WTC11 (cell line): ENCODE data around the gene PTPRN2.

ENCODE experiments used
- ETV6 ChIP-seq: sonication (generic); formaldehyde crosslinking; IDR thresholded peaks from 2 replicates; pipeline ENCODE4 v1.8.1; 2022; ENCODE audit warnings: mild to moderate bottlenecking, missing genetic modification reagents
- ZNF121 ChIP-seq: sonication (generic); formaldehyde crosslinking; IDR thresholded peaks from 2 replicates; pipeline ENCODE4 v1.8.0; 2023; ENCODE audit warnings: missing genetic modification reagents
- TF ChIP-seq, protein P1 (sequence below): sonication (generic); formaldehyde crosslinking; IDR thresholded peaks from 2 replicates; pipeline ENCODE4 v1.8.1; 2023; ENCODE audit warnings: mild to moderate bottlenecking, missing genetic modification reagents, moderate library complexity
- TF ChIP-seq, protein P2 (sequence below): sonication (generic); formaldehyde crosslinking; IDR thresholded peaks from 2 replicates; pipeline ENCODE4 v1.8.0; 2022; ENCODE audit warnings: mild to moderate bottlenecking, missing genetic modification reagents

DNA sequence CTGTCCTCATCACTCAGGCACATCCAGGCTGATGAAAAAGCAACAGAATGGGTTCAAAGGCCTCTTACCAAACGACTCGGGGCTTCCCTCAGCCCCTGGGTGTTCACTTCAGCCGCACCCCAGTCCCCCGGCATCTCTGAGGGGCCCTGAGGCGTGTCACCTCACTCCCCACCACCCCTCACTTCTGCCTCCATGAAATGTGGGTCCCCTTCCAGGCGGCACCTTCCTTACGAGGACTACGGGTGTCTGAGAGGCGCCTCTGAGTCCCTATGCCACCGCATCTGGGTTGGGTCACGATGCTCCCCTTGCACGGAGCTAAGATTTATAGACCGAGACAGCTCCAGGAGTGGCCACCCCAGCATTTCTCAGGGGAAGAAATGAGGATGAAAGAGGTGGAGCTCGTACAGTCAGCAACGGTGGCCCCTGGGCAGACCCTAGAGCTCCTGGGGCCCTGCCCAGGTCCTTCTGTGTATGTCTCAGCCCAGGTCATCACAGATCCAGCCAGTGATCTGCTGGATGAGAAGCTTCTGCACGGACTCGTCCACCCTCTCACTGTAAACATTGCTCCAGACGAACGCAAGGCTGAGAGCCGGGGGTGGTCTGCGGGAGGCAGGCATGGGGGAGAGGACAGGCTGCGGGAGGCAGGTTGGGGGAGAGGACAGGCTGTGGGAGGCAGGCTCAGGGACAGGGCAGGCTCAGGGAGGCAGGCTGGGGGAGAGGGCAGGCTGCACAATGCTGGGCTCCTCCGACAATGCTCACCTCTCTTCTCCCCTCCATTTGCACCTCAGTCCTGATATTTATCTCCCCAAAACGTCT lies 842.6 kb downstream of the PTPRN2 start:
- TF ChIP-seq, protein P1, sequence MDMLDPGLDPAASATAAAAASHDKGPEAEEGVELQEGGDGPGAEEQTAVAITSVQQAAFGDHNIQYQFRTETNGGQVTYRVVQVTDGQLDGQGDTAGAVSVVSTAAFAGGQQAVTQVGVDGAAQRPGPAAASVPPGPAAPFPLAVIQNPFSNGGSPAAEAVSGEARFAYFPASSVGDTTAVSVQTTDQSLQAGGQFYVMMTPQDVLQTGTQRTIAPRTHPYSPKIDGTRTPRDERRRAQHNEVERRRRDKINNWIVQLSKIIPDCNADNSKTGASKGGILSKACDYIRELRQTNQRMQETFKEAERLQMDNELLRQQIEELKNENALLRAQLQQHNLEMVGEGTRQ (CRISPR knock-in tag), result no peak
- TF ChIP-seq ZNF121 (CRISPR knock-in tag), result no peak
- TF ChIP-seq, protein P2, sequence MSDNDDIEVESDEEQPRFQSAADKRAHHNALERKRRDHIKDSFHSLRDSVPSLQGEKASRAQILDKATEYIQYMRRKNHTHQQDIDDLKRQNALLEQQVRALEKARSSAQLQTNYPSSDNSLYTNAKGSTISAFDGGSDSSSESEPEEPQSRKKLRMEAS (CRISPR knock-in tag), result no peak
- no peak for TF ChIP-seq ETV6 (CRISPR knock-in tag)
